Anterior cingulate cortex (tissue), 58 donors: Measurements from ENCODE around the gene IFNL4.

Source experiments
- DNase-seq, 58 donors: peaks; one replicate each; lab custom pipeline; 2025; lab: John Stamatoyannopoulos, UW

Gene IFNL4

GRCh38 chr19:39197808-39198207 lies 50.8 kb downstream of the IFNL4 start:
- no peak for DNase-seq

- no peak for DNase-seq
These were observed 51.6 kb downstream of the IFNL4 start, which contains the start of gene NCCRP1 for GRCh38 chr19:39196860-39197562. NCCRP1 (plus strand) TSS chr19:39196964; CDS start chr19:39196983, 19 bp downstream.

- no peak for DNase-seq
These were observed 52.3 kb downstream of the IFNL4 start for GRCh38 chr19:39196320-39196719.
